GM10248 (cell line): ENCODE measurements around the gene DMTF1.
"Not testable (repeated sequence)": the region's sequence is repeated elsewhere in the genome, so short reads cannot be mapped to it uniquely, and the experiment has no call there.

Experiments used
- CTCF ChIA-PET: fragments of 300-600 bp; sonication (Branson Sonifier 250); formaldehyde crosslinking; extraction: SDS; loops from one replicate; lab custom pipeline; 2021; ENCODE audit warnings: antibody characterized with exemption; lab: Yijun Ruan, JAX
- POLR2A ChIA-PET: fragments of 350-650 bp; sonication (Branson Sonifier 250); formaldehyde crosslinking; extraction: SDS; loops from one replicate; lab custom pipeline; 2020; ENCODE audit warnings: antibody characterized with exemption; lab: Yijun Ruan, JAX
- DNase-seq: peaks from one replicate; pipeline ENCODE4 v3.0.0; 2012; ENCODE audit errors: extremely low spot score
- CTCF ChIP-seq: IDR thresholded peaks from 2 replicates; pipeline ENCODE4 v1.5.1; 2012; ENCODE audit warnings: mild to moderate bottlenecking, low read depth; ENCODE audit errors: extremely low read depth, missing control alignments, control extremely low read depth

DMTF1 gene

GRCh38 chr7:87199241-87199640 lies 47.0 kb downstream of the DMTF1 start:
- ChIA-PET POLR2A (no interaction called here), CTCF (interaction anchor here (0.9 to 1.8 kb wide), 7 partner anchors 9 to 51 kb away, joined by 3 to 9 read pairs (median 5); no protein-coding TSS in a partner anchor)
- TF ChIP-seq CTCF, result no peak
- DNase-seq, result no peak

GRCh38 chr7:87199700-87200450 lies 47.6 kb downstream of the DMTF1 start:
- TF ChIP-seq CTCF, result no peak
- ChIA-PET POLR2A (no interaction called here), CTCF (interaction anchor here (0.9 to 1.8 kb wide), 6 partner anchors 8 to 52 kb away, joined by 3 to 9 read pairs (median 4); no protein-coding TSS in a partner anchor)
- no peak for DNase-seq

GRCh38 chr7:87202208-87202607 lies 50.0 kb downstream of the DMTF1 start:
- no peak for TF ChIP-seq CTCF
- ChIA-PET POLR2A (interaction anchor here (0.7 to 1.1 kb wide), 2 partner anchors 17 to 18 kb away, joined by 3 to 4 read pairs; partner anchors contain the start of gene TMEM243), CTCF (interaction anchor here (1.0 to 4.7 kb wide), 7 partner anchors 10 to 36 kb away, joined by 3 to 27 read pairs (median 4); no protein-coding TSS in a partner anchor)
- DNase-seq, result no peak

- TF ChIP-seq CTCF, result no peak
- DNase-seq, result no peak
- POLR2A ChIA-PET, result interaction anchor here (1.1 kb wide), 1 partner anchor 17 kb away, joined by 3 read pairs; the partner anchor contains the start of gene TMEM243
- CTCF ChIA-PET, result interaction anchor here (1.2 to 4.7 kb wide), 6 partner anchors 9 to 35 kb away, joined by 3 to 27 read pairs (median 6); no protein-coding TSS in a partner anchor
Observed at GRCh38 chr7:87202705-87203104, 50.5 kb downstream of the DMTF1 start.

- CTCF ChIA-PET, result interaction anchor here (1.0 to 4.7 kb wide), 2 partner anchors 8 to 17 kb away, joined by 3 to 27 read pairs; no protein-coding TSS in a partner anchor
Observed at GRCh38 chr7:87203929-87204328, 51.7 kb downstream of the DMTF1 start.

GRCh38 chr7:87204933-87205332 lies 52.7 kb downstream of the DMTF1 start:
- POLR2A ChIA-PET, result no interaction called here
- no peak for TF ChIP-seq CTCF
- CTCF ChIA-PET, result interaction anchor here (4.7 kb wide), 1 partner anchor 7 kb away, joined by 27 read pairs; no protein-coding TSS in a partner anchor
- no peak for DNase-seq

More at GRCh38 chr7:87203929-87204328, 51.7 kb downstream of the DMTF1 start:
- POLR2A ChIA-PET, DNase-seq: not testable (repeated sequence)

- CTCF ChIA-PET, result interaction anchor here (4.7 kb wide), 1 partner anchor 6 kb away, joined by 27 read pairs; no protein-coding TSS in a partner anchor
- POLR2A ChIA-PET, DNase-seq: not testable (repeated sequence)
Observed at GRCh38 chr7:87205701-87206100, 53.4 kb downstream of the DMTF1 start.
